ENCODE results near the gene NR1D2. TPM values are rescaled to one million over a fixed set of nuclear protein-coding genes. Genes with fewer than 3 reads are reported as not detected.

NR1D2 gene
- total and polyA plus RNA-seq, 2 experiments from 2014 or later, result 12.5 to 18.8 TPM

- no peak overlapping the region for H3K4me3 ChIP-seq
- DNase-seq (ENCODE audit: low read depth in 1 of 2, low spot score in 1 of 2), result no peak
Measured at GRCh38 chr3:23919628-23920027, 25.5 kb upstream of the NR1D2 start.

GRCh38 chr3:23920151-23920655 lies 24.9 kb upstream of the NR1D2 start:
- Histone ChIP-seq H3K27me3 (no peaks in the 10 kb centered on the region), H3K36me3 (peaks cover 21% of the 10 kb centered on the region), H3K9me3 (ENCODE audit: low read depth) (no peaks in the 10 kb centered on the region), H3K27ac (peak overlapping the region; percentile 15), H3K4me3 (no peak overlapping the region), H3K4me1 (ENCODE audit: low read depth) (peaks cover 9% of the 10 kb centered on the region)
- no peak for TF ChIP-seq CTCF (IDR thresholded peaks at IDR 0.05; ENCODE audit: low read depth, low read length)
- DNase-seq (ENCODE audit: low read depth in 1 of 2, low spot score in 1 of 2), result no peak

More at GRCh38 chr3:23919628-23920027, 25.5 kb upstream of the NR1D2 start:
- Histone ChIP-seq H3K36me3 (peaks cover 21% of the 10 kb centered on the region), H3K27me3 (no peaks in the 10 kb centered on the region), H3K9me3 (ENCODE audit: low read depth) (no peaks in the 10 kb centered on the region), H3K27ac (peak overlapping the region; percentile 15), H3K4me1 (ENCODE audit: low read depth) (peaks cover 12% of the 10 kb centered on the region)
- no peak for TF ChIP-seq CTCF (IDR thresholded peaks at IDR 0.05; ENCODE audit: low read depth, low read length)

- TF ChIP-seq CTCF (IDR thresholded peaks at IDR 0.05; ENCODE audit: low read depth, low read length), result no peak
- Histone ChIP-seq H3K27ac (peak overlapping the region; percentile 26), H3K4me3 (no peak overlapping the region), H3K4me1 (ENCODE audit: low read depth) (peaks cover 6% of the 10 kb centered on the region), H3K9me3 (ENCODE audit: low read depth) (no peaks in the 10 kb centered on the region), H3K27me3 (no peaks in the 10 kb centered on the region), H3K36me3 (peaks cover 21% of the 10 kb centered on the region)
- no peak for DNase-seq (ENCODE audit: low read depth in 1 of 2, low spot score in 1 of 2)
Measured at GRCh38 chr3:23921052-23921511, 24.0 kb upstream of the NR1D2 start.

- Histone ChIP-seq H3K27me3 (no peaks in the 10 kb centered on the region), H3K4me3 (no peak overlapping the region), H3K27ac (no peak overlapping the region), H3K4me1 (ENCODE audit: low read depth) (peaks cover 3% of the 10 kb centered on the region), H3K36me3 (peaks cover 13% of the 10 kb centered on the region), H3K9me3 (ENCODE audit: low read depth) (no peaks in the 10 kb centered on the region)
- TF ChIP-seq CTCF (IDR thresholded peaks at IDR 0.05; ENCODE audit: low read depth, low read length), result no peak
- DNase-seq (ENCODE audit: low read depth in 1 of 2, low spot score in 1 of 2), result peak in 1 of 2 donors; percentile 84
Measured at GRCh38 chr3:23923786-23924185, 21.3 kb upstream of the NR1D2 start.

DNA sequence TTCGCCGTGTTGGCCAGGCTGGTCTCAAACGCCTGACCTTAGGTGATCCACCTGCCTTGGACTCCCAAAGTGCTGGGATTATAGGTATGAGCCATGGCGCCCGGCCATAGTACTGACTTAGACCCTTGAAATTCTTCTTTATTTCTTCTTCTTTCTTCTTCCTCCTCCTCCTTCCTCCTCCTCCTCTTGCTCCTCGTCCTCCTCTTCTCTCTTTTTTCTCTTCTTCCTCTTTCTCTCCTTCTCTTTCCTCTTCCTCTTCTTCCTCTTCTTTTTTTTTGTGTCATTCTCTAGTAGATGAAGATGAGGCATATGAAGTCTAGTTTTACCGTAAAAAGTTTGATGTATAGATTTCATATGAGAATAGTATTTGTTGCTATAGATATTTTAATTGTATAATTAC lies 18.8 kb upstream of the NR1D2 start:
- no peak for DNase-seq (ENCODE audit: low read depth in 1 of 2, low spot score in 1 of 2)
- Histone ChIP-seq H3K9me3 (ENCODE audit: low read depth) (no peaks in the 10 kb centered on the region), H3K27ac (no peak overlapping the region), H3K27me3 (no peaks in the 10 kb centered on the region), H3K4me1 (ENCODE audit: low read depth) (no peaks in the 10 kb centered on the region), H3K4me3 (no peak overlapping the region), H3K36me3 (no peaks in the 10 kb centered on the region)
- TF ChIP-seq CTCF (IDR thresholded peaks at IDR 0.05; ENCODE audit: low read depth, low read length), result no peak
